Panc1 (cell line): Measurements from ENCODE around the gene OSBP2.

Experiments used
- POLR2AphosphoS5 ChIP-seq: IDR thresholded peaks from 2 replicates; pipeline ENCODE4 v1.6.1; 2012; ENCODE audit warnings: mild to moderate bottlenecking, low read depth, low read length, moderate library complexity
- REST ChIP-seq, 2 experiments: IDR thresholded peaks; 2 replicates each; pipeline ENCODE4 v1.6.1; 2011 to 2012; ENCODE audit warnings: low read depth in 2 of 2, control low read depth in 1 of 2, low read length in 1 of 2, mild to moderate bottlenecking in 1 of 2, moderate library complexity in 1 of 2; ENCODE audit not compliant: insufficient read depth in 1 of 2
- TCF7L2 ChIP-seq: IDR thresholded peaks from 2 replicates; pipeline ENCODE4 v1.6.1; 2011; ENCODE audit warnings: mild to moderate bottlenecking, low read depth, low read length, inconsistent platforms
- TF ChIP-seq, protein P1 (sequence below): fragments of 450-650 bp; IDR thresholded peaks from 2 replicates; pipeline ENCODE4 v1.5.1; 2017; ENCODE audit warnings: mild to moderate bottlenecking

DNA sequence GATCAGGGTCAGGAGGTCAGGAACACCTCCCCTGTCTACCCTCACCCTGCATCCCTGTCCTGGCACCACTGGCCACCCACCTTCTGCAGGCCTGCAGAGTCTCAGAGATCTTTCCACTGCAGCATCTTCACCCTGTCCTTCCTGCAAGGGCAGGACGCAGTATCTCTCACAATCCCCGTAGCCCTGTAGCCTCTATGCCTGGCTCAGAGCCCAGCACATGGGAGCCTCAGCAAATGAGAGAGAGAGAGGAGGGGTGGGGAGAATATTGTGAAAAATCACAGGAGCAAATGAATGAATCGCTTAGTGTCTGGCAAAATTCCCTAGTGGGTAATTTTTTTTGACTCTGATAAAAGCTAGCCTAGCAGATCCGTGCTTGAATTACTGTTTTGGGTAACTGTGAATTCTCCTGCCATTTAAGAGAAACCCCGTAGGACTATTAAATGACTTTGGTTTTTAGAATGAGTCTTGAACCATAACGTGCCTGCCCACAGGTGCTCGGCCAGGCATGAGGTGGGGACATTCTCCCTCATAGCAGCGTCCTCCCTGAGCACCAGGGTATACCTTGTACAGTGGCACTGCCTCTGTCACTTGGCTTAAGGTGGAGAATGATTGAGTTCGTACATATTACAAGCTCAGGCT lies 182.4 kb downstream of the OSBP2 start:
- TF ChIP-seq REST (IDR thresholded peaks at IDR 0.05; ENCODE audit: insufficient read depth in 1 of 2, low read depth in 2 of 2, low read length in 1 of 2) (no peak), POLR2AphosphoS5 (no peak), TCF7L2 (no peak)
- TF ChIP-seq, protein P1, sequence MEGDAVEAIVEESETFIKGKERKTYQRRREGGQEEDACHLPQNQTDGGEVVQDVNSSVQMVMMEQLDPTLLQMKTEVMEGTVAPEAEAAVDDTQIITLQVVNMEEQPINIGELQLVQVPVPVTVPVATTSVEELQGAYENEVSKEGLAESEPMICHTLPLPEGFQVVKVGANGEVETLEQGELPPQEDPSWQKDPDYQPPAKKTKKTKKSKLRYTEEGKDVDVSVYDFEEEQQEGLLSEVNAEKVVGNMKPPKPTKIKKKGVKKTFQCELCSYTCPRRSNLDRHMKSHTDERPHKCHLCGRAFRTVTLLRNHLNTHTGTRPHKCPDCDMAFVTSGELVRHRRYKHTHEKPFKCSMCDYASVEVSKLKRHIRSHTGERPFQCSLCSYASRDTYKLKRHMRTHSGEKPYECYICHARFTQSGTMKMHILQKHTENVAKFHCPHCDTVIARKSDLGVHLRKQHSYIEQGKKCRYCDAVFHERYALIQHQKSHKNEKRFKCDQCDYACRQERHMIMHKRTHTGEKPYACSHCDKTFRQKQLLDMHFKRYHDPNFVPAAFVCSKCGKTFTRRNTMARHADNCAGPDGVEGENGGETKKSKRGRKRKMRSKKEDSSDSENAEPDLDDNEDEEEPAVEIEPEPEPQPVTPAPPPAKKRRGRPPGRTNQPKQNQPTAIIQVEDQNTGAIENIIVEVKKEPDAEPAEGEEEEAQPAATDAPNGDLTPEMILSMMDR: no peak
